Stimulated activated CD4-positive, alpha-beta T cell treated with anti-CD3 and anti-CD28 coated beads, Interleukin-4, amount 100 ng/mL, for 48 hours (primary cell): ENCODE data around the gene SUPT3H.
"Not testable (repeated sequence)": the region's sequence is repeated elsewhere in the genome, so short reads cannot be mapped to it uniquely, and the experiment has no call there.

ENCODE experiments used
- DNase-seq, 2 donors: peaks; one replicate each; pipeline ENCODE4 v3.0.0-alpha.2; 2020; ENCODE audit warnings: low read depth in 2 of 2

SUPT3H gene

DNA sequence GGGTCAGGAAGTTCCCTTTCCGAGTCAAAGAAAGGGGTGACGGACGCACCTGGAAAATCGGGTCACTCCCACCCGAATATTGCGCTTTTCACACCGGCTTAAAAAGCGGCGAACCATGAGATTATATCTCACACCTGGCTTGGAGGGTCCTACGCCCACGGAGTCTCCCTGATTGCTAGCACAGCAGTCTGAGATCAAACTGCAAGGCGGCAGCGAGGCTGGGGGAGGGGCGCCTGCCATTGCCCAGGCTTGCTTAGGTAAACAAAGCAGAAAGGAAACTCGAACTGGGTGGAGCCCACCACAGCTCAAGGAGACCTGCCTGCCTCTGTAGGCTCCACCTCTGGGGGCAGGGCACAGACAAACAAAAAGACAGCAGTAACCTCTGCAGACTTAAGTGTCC, 315.1 kb downstream of the SUPT3H start:
- not testable (repeated sequence) for DNase-seq

DNA sequence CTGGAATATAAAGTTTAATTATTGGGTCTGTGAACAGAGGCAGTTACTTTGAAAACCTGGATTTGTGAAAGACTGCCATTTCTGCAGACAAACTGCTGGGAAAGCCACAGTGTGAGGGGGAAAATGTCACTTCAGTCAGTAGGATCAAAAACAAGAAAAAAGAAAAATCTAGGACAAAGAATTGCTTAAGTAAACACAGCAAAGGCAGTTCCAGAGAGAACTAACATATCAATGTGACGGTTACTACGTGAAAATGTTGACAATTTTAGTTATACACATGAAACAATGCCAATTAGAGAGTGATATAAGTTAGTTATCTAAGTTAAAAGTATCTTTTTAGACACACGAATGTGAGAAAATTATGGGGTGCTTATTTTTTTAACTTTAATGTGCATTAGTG, 320.0 kb downstream of the SUPT3H start:
- DNase-seq: no peak

DNA sequence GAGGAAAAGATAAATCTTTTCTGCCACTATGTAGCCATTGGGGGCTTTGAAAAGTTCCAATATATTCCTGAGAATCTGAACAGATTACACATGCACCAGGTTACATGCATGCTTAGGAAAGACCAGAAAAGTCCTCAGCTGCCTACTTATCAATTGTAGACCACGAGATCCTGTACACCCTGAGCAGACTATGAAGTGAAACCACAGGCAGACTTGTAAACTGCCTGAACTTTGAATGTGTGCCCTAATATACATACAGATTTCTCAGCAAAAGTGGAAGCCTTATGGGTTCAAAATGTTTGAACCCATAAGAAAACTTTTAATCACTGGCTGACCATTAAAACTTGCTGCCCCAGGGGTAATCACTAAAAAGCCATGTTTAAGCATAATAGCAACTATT, 323.1 kb downstream of the SUPT3H start:
- no peak for DNase-seq

DNA sequence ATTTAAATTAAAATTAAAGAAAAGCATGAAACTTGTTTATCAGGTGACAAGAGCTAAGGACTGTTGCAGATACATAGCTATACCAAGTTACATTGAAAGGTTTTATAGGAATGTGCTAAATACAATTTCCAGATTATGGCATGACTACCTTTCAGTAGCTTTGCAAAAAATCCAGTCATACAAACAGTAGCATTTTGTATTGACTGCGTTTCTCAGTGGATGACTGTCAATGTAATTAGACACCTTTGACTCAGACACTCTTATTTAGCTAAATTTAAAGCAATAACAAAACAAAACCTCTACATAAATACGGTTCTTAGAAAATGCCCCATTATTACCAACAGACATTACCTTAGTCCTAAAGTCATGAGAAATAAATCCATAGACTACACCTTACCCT, 325.4 kb downstream of the SUPT3H start:
- no peak for DNase-seq

DNA sequence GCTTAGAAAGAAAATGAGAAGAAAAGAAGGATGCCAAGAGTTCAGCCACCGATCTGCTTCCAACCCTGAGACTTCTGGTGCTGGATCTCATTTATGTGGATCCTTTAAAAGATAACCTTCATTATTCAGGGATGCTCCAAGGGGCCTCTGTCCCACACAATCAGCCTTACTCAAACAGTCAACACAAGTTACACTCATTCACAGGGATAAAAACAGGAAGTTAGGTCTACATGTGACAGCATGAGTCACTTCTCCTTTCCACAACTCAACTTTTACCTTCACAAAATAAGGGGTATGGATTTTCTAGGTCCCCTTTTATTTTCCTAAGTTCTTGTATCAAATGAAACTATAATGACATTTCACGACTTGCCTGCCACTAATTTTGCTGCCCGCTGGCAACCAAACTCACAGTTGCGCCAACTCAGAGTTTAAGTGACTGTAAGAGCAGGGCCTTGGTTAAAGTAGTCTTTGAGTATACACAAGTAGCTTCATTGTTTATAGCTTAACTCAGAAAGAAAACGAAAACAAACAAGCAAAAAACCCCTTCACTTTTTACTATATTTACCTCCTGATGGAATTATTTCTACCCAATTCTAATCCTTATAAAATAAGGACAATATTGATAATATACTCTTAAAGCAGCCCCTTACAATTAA, 328.4 kb downstream of the SUPT3H start:
- no peak for DNase-seq

DNA sequence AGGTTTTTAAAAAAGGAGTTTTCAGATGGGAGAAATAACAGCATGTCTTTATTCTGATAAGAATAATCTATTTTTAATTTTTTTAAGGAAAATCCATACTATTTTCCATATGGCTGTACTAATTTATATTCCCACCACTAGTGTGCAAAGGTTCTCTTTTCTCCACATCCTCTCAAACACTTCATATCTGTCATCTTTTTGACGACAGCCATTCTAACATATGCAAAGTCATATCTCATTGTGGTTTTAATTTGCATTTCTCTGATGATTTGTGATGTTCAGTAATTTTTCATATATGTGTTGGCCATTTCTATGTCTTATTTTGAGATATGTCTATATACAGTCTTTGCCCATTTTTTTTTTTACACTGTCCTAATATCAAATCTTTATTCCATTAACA, 330.2 kb downstream of the SUPT3H start:
- DNase-seq: no peak

DNA sequence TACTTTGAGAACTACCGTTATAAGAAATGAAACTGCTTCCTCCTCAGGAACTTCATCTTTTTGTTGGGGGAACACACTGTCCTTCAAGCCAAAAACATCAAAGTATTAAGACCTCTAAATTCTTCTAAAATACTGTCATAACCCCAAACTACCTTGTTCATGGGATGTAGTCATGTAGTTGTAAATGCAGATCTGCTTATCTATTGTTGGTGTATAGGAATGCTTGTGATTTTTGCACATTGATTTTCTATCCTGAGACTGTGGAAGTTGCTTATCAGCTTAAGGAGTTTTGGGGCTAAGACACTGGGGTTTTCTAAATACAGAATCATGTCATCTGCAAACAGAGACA, 332.5 kb downstream of the SUPT3H start:
- DNase-seq: no peak

DNA sequence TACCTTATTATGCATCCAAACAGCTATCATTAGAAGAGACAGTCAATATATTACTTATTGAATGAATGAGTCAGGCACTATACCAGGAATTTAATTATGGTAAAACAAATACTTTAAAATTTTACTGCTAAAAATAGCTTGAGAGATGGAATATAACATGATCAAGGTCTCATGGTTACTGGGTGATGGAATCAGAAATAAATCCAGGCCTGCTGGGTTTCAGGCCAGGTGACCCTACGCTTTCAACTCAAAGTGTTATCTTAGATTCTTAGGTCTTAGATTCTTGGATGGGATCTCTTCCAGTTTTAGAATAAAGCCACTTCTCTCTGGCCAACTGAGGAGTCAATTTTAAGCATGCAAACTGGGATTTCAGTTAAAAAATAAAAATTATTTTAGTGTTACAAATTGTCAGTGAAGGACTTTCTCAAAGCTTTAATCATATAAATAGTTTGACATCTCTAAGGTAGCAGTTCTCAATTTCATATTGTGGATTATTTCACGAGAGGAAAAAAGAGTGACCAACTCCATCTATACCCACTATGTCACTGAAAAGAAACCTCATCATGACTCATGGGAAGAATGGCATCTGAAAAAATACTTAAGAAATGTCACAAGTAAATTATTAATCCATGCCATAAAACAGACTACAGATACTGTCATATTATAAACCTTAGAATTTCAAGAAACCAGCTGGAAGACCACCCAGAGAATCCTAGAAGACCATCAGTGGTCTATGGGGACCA, 333.1 kb downstream of the SUPT3H start:
- DNase-seq: no peak

DNA sequence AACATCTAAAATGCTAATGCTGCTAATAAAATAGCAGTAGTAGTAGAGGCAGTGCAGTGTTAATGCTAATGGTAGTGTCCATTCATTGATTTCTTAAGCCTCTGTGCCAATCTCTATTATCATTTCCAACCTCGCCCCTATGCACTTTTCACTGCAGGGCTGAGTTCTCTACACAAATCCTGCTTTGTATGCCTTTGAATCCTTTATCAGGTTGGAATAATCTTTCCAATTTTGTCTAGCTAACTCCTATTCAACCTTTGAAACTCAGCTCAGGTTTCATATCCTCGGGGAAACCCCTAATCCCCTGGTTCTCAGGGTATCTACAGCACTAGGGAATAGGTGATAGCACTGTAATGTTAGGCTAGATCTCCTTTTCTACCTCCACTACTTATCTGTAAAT, 333.6 kb downstream of the SUPT3H start:
- no peak for DNase-seq

DNA sequence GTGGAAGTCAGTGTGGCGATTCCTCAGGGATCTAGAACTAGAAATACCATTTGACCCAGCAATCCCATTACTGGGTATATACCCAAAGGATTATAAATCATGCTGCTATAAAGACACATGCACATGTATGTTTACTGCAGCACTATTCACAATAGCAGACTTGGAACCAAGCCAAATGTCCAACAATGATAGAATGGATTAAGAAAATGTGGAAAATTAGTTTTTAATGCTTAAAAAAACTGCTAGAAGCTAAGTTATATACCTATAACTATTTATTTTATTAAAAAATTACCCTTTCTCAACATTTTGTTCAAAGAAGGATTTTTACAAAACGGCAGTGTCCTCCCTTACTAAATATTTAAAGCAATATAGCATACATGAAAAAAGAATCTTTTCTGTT, 335.1 kb downstream of the SUPT3H start:
- not testable (repeated sequence) for DNase-seq

DNA sequence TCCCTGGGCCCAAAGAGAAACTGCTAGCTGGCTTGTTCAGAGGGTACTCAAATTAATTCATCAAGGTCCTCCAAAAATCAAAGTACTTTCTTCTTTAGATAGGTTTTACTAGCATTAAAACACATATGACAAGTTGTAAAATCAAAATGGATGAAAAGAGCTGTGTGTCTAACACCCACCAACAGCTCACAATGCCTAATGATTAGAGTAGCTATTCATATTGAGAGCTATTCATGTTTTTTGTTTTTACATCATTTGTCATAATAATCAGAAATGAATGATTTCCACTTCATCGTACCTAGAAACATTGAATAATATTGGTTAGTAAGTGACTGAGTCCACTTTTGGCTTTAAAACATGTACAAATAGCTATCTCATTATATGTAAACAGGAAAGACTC, 339.5 kb downstream of the SUPT3H start:
- no peak for DNase-seq

DNA sequence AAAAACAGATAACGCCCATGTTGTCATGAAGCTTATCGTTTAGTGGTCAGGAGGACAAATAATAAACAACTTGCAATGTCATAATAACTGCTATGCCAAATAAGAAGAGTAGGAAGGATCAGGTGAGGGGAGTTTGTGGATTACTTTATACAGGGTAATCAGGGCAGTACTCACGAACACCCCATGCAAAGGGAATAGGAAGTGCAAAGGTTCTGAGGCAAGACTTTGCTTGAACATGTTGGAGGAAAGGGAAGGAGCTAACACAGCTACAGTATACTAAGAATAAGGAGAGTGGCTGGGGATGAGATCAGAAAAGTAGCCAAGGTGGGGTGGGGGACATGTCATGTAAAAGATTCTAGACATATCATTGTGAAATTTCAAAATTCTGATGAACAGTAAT, 341.6 kb downstream of the SUPT3H start:
- no peak for DNase-seq

DNA sequence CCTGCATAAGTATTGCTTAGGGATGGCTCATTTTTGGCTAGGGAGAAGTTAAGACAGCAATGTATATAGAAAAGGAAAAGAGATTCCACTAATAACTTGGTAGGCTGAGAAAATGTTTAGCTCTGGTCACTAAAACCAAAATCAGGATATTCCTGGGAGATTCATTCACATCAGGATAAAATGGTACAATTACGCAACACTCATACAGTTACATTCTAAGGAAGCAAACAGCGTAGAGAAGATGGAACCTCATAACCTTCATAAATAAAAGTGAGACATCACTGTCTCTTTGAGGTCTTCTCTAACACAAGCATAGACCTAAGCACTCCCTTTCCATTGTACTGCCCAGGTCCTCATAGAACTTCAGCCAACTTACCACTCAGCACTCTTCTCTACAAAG, 345.3 kb downstream of the SUPT3H start:
- no peak for DNase-seq

DNA sequence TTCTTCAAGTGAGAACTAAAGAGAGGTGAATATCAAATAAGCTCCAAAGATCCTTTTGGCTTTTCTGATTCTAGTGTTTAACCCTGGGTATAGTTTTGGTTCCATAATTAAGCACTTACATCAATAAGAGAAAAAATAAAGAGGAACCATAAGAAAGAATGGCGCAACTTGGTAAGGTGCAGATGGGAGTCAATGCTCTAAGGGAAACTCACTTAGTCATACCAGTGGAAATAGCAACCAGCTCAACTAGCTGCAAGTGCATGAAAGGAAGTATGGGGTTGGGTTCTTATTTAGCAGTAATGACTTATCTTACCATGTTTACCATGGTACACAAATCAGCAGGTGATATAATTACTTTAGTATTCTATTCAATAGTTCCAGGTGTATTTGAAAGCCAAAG, 346.1 kb downstream of the SUPT3H start:
- DNase-seq: no peak

DNA sequence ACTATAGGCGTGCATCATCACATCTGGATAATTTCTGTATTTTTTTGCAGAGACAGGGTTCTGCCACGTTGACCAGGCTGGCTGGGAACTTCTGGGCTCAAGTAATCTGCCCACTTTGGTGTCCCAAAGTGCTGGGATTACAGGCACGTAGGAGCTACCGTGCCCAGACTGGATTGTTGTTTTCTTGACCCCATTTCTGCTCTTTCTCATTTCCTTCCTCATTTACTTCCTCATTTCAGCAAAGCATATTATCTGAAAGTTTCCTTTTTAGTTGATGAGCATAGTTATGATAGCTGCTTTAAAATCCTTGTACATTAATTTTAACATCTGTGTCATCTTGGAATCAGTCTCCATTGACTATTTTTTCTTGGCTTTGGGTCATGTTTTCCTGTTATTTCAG, 350.6 kb downstream of the SUPT3H start:
- DNase-seq: no peak

DNA sequence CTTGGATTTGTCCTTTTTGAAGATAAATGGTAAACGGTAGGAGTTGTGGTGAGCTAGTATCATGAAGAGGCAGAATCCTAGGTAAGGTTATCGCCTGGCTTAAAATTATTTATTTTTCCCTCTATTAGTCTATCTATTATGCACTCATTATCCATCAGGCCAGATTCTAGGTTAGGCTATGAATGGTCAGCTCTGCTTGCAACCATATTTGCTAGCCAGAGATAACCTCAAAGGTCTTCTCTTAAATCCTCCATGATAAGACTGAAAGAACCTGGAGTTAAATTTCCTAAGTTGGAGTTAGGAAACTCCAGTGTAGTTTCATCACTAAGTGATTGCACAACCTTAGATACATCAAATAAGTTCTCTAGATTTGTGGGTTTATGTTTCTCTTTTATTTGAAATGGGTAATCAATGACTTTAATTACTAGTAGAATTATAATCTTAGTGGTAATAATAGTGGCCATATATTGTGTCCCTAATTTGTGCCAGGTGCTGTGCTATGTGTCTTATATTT, 351.7 kb downstream of the SUPT3H start:
- no peak for DNase-seq

DNA sequence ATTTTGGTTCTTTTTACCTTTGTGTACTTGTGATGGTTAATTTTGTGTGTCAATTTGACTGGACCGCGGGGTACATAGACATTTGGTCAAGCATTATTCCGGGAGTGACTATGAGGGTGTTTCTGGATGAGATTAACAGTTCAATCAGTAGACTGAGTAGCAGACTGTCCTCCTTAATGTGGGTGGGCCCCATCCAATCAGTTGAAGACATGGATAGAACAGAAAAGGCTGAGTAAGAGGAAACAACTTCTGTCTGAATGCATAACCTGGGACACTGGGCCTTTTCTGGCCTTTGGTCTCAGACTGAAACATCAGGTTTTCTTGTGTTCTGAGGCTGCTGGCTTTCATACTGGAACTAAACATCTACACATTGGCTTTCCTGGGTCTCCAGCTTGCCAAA, 353.1 kb downstream of the SUPT3H start:
- no peak for DNase-seq

DNA sequence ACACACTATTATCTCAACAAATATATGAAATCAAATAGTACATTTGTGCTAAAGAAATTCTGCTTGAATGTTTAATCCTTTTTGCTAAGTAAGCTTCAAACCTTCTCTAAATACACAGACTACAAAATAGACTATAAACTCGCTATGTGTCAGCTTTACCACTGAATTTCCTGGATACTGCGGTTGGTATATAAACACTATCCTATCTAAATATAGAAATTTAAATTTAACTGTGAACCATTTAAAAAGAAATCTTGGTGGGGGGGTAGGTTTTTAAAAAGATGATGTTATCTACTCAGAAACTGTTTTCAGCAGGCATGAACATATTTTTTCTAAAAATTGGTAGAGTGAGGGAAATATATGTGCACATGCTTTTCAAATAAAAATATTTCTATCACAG, 356.1 kb downstream of the SUPT3H start:
- DNase-seq: no peak

DNA sequence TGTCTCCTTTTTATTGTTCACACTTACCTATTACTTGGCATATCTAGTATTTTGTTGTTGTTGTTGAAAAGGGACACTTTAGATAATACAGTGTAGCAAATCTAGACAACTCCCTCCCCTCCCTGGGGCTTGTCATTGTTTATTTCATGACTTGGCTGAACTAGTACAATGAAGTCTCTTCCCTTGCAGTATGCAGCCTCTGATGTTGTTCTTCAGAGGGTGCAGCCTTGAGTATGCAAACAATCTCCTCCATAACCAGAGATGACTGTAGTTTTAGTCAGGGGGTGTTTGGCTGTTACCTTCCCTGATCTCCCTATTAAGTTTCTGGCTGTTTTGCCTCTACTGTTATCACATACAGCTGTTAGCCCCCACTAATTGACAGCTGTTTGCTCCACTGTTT, 365.0 kb downstream of the SUPT3H start:
- no peak for DNase-seq

DNA sequence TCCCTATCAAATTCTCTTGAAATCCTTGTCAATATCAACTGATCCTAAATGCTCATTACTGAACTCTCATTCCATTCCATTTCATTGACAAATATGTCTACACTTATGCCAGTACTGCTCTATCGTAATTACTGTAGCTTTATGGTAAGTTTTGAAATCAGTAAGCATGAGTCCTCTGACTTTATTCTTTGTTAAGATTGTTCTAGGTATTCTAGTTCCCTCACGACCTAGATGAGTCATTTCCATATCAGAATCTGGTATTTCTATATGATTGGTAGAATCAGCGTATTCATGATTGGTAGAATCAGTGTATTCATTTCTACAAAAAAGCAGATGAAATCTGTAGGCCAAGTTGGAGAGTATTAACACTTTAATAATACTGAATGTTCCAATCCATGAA, 368.2 kb downstream of the SUPT3H start:
- no peak for DNase-seq

DNA sequence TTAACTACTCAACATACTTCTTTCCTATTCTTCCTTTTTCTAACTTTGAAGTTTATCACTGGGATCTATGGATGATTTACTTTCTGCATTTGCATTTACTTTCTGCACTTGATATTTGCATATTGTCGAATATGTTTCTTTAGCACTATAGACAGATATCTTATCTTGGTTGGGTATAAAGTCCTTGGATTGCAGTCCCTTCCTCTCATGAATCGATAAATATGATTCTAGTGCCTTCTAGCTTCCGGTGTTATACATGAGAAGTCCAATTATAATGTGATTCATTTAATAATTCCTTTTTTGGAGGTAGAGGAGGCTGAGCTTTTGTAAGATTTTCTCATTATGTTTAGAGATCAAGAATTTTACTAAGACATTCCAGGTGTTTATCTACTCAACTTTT, 370.8 kb downstream of the SUPT3H start:
- DNase-seq: no peak

DNA sequence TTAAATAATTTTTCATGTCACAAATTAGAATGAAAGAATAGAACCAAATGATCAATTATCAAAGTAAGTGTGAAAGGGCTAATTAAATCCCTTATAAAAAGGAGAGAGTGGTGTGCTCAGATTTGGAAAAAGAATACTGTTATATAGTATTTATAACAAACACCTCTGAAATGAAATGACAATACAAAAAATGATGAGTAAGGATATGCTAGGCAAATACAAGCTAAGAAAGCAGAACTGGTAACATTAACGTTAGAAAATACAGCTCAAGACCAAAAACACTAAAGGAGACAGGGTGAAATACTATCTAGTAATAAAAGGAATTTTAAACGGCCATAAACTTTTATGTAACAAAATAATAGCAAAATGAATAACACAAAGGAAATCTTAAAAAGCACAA, 373.8 kb downstream of the SUPT3H start:
- no peak for DNase-seq

DNA sequence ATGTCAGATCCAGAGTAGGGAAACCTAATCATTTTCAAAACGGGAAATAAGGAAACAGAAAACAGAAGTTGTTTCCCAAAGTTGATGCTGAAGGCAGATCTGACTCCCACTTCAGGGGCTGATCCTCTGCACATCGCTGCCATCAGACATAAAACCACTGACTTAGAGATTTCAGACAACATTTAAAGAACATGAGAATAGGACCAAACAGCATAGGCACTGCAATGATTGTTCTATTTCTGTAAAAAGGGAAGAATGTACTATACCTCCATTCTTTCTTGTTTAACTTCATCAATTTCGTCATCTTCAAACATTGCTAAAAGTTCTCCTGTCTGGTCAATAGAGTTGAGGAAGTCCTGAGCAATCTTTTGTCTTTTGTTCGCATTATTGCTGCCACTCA, 374.3 kb downstream of the SUPT3H start:
- no peak for DNase-seq
